HUDEP-2 (cell line): ENCODE data around the gene TFPT.

Source experiments
- DNase-seq, 76 experiments: peaks; one replicate each; lab custom pipeline; 2025; ENCODE audit not compliant: unreplicated experiment in 76 of 76; lab: John Stamatoyannopoulos, UW

Gene TFPT, protein sequence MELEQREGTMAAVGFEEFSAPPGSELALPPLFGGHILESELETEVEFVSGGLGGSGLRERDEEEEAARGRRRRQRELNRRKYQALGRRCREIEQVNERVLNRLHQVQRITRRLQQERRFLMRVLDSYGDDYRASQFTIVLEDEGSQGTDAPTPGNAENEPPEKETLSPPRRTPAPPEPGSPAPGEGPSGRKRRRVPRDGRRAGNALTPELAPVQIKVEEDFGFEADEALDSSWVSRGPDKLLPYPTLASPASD

GRCh38 chr19:54115109-54116063 is at the start of gene TFPT, which contains the start of gene PRPF31:
TFPT (minus strand) TSS chr19:54115657; CDS start chr19:54115269, 388 bp downstream.
PRPF31 (plus strand) TSS chr19:54115754; CDS start chr19:54118279, 2,525 bp downstream.
- DNase-seq: peak; percentile 63 to 99 (median 95)

DNA sequence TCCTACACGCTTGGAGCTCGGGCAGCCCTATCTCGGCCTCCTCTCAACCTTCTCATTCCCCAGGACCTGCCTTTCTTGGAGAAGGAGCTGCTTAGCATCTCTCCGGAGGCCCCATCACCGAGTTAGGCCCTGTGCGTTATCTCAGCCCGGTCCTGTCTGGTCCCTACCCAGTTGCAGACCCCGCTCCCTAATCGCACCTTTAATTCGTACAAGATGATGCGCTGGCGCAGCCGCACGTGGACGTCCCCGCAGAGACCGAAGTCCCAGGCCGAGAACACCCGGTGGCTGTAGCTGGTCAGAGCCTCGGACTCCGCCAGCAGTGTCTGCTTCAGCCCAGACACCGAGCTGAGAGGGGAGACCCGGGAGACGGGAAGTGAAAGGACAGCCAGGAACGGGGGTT is 49.8 kb upstream of the TFPT start:
- DNase-seq: no peak

- peak in 50 of 76 experiments; percentile 5 to 74 (median 46) for DNase-seq
Observed at GRCh38 chr19:54164369-54165068, 49.1 kb upstream of the TFPT start.

DNA sequence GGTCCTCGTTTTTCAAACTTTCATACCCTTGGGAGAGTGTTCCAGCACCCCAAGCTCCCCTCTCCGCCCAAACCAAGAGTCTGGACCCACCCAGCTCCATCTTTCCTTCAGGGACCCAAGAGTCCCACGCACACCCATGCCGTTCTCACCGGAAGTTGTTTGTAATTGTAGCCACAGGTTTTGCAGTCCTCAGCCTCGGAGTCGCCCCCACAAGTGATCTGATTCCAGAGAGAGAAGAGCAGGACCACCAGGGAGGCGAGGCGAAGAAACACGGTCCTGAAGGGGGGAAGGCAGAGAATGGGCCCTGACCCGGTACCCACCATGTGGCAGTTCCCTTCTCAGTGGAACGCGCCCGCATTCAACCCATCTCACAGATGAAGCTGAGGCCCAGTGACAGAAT is 47.4 kb upstream of the TFPT start:
- DNase-seq: no peak

DNA sequence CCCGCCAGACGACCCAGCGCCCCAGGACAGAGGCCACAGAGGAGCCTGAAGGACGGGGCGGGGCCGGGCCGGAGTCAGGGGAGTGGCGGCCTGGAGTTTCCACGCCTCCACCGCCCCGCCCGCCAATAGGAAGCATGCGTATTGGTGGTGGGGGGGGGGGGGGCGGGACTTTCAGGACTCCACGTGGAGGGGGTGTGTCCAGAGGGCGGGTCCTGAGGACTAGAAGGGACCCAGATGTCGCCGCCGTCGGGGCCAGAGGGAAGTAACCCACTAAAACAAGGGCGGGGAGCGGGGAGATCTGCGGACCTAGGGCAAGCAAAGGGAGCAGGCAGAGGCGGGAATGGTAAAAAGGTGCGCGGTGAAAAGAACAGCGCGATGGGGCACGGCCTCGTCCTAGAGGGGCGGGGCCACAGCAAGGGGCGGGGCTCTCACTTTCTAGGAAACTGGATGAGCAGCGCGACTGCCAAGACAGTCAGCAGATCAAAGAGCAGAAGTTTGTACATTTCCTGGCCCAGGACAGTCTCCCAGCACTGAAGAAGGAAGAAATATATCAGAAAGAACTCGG is 46.9 kb upstream of the TFPT start:
- DNase-seq: peak in 74 of 76 experiments; percentile 59 to 99 (median 92)

- DNase-seq: no peak
Observed at GRCh38 chr19:54160854-54161253, 45.4 kb upstream of the TFPT start.

- DNase-seq: peak in 2 of 76 experiments; percentile 39 to 53
Observed at GRCh38 chr19:54160182-54160811, 44.8 kb upstream of the TFPT start.

DNA sequence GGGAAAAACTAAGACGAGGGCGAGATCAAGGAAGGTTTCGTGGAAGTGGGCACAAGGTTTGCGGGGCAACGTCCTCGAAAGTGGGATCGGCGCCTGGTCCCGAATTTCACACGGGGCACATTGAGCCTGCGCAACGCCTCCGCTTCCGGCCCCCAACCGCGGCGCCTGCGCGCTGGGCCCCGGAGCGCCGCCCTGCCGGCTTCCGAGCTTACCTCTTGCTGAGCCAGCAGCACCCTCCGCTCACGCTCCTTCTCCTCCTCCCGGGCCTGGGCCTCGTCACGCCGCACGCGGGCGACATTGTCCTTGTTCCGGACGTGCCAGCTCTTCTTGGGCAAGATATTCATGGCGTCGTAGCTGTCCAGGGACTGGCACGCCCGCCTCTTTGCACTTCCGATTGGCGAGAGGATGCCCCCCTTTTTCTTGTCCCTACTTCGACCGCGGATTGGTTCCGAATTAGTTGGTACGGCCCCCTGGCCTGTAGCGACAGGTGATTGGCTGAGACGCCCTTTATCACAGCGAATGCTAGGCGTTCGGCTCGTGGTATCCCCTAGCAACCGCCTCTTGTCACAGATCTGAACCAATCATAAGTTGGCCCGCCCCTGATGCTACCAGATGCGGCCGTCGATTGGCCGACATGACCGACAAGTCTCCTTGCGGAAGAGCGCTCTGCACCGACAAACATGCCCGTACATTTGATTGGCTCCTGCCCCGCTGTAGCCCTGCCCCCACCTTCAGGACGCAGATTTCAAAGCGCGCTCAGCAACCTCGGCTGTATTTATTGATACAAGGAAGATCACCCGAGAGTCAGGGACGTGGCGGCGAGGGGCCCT is 44.1 kb upstream of the TFPT start, which contains the start of gene LENG1:
LENG1 (minus strand) TSS at position 370 of the 830 bp plus-strand sequence; CDS start at position 344, 26 bp downstream.
- peak; percentile 93 to 100 (median 100) for DNase-seq

DNA sequence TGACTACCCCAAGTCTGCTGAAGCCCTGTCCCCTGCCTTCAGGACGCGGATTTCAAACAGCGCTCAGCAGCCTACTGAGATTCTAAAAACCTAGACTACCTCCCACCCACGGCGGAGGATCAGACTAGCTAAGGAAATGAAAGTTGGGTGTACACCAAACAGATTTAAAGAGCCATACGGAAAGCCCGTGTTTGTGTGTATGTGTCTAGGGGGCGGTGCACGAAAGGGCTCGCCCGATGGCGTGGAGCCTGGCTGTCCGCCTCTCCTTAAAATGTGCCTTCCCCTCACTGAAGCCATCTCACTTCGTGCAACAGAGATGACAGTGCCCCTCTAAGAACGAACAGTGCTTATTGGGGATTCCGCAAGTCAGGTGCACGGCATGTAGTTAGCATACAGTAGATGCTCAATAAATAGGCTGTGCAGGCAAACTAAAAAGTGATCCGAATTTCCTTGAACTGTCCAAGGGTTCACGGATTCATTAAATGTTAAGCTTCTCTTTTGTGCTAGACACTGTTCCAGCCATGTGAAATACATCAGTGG is 43.4 kb upstream of the TFPT start:
- DNase-seq: peak in 19 of 76 experiments; percentile 17 to 63 (median 30)

- no peak for DNase-seq
Observed at GRCh38 chr19:54156953-54157352, 41.5 kb upstream of the TFPT start.

GRCh38 chr19:54156490-54156889 is 41.0 kb upstream of the TFPT start:
- DNase-seq: no peak

- DNase-seq: no peak
Observed at GRCh38 chr19:54155694-54156093, 40.2 kb upstream of the TFPT start.

DNA sequence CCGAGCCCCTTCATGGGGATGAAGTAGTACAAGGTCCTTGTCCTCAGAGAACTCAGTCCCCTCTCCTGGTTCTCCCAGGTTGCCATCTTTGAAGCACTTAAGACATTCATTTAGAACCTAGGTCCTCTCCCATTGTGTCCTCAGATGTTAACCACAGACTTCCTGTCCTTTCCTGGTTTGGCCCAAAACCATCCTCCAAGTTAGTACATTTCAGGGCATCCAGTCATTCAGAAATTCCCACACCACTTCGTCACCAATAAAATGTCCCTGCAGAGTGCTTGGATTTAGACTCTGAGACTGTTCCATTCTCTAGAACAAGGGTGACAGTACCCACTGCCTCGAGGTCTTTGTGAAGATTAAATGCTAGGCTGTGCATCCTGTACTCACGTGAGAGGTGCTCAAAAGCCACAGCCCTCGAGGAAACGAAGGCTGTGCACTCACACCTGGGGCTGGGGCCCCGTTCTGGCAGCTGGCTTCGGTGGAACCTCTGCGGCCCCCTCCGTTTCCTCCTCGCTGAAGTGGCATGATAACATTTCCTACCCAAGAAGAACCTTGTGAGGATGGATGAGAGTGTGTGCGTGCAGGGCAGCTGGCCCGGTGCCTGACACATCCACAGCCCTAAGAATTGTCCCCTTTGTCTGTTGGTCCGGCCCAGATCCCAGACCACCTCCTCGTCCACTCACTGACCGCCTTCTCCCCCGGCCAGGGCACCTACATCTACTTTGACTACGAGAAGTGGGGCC is 39.3 kb upstream of the TFPT start:
- no peak for DNase-seq

- DNase-seq: no peak
Observed at GRCh38 chr19:54153731-54154326, 38.4 kb upstream of the TFPT start.

DNA sequence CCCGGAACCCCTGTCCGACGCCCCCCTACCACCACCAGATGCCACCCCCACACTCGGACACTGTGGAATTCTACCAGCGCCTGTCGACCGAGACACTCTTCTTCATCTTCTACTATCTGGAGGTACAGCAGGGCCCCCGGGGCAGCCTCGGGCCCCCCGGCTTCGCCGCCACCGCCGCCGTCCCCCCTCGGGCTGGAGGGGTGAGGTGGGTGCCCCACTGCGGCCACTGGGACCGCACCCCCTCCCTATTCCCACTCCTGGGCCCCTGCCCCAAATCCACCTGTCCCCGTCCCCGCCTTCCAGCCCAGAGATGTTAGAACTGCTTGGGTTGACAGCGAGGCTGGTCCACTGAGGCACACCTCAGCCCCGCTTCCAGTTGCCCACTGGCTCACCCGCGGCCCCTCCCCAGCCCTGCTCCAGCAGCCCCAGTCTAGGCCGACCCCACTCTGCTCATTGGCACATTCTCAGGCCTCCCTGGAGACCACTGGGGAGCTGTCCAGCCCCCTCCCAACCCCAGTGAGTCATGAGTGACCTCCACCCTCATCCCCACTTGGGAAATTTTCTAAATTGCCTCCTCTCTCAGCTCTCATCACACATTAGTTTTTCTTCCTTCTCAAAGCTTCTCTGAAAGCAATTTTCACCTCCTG is 37.5 kb upstream of the TFPT start:
- no peak for DNase-seq

DNA sequence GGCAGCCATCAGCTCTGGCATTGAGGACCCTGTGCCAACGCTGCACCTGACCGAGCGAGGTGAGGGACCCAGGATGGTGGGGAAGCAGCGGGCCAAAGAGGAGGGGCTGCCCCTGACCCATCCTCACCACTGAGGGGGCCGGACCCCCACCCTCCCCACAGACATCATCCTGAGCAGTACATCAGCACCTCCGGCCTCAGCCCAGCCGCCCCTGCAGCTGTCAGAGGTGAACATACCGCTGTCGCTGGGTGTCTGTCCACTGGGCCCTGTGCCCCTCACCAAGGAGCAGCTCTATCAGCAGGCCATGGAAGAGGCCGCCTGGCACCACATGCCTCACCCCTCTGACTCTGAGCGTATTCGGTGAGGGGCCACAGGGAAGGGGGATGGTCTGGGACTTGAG is 36.8 kb upstream of the TFPT start:
- no peak for DNase-seq

GRCh38 chr19:54151362-54152035 is 36.0 kb upstream of the TFPT start:
- DNase-seq: no peak
